ENCODE results near the gene C2CD5. TPM values are rescaled to one million over a fixed set of nuclear protein-coding genes. Genes with fewer than 3 reads are reported as not detected.

C2CD5 gene
- total RNA-seq, 1 experiment from 2014 or later: 28.8 TPM

DNA sequence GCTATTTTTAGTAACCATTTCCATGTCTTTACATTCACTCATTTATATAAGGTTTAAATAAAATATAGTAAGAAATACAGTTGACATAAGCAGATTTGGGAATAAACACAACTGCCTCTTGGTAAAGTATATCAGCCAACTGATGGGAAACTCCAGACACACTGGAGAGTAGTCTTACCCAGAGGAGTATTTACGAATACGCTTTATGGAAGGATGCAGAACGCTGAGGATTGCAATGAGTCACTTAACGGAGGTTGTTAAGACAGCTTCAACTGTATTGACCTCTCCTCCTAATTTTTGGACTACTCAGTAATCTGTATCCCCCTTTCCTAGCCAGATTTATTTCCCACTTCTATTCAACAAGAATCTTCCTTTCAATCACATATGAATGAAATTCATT, 6.0 kb downstream of the C2CD5 start:
- CTCF ChIA-PET: no interaction called here
- H3K9me3 Mint-ChIP-seq (ENCODE audit: low read depth, unreplicated experiment): no peaks in the 10 kb centered on the region
- DNase-seq: no peak
- peaks cover 33% of the 10 kb centered on the region for H3K4me1 Mint-ChIP-seq (ENCODE audit: low read depth, unreplicated experiment)
- TF ChIP-seq, protein P1, sequence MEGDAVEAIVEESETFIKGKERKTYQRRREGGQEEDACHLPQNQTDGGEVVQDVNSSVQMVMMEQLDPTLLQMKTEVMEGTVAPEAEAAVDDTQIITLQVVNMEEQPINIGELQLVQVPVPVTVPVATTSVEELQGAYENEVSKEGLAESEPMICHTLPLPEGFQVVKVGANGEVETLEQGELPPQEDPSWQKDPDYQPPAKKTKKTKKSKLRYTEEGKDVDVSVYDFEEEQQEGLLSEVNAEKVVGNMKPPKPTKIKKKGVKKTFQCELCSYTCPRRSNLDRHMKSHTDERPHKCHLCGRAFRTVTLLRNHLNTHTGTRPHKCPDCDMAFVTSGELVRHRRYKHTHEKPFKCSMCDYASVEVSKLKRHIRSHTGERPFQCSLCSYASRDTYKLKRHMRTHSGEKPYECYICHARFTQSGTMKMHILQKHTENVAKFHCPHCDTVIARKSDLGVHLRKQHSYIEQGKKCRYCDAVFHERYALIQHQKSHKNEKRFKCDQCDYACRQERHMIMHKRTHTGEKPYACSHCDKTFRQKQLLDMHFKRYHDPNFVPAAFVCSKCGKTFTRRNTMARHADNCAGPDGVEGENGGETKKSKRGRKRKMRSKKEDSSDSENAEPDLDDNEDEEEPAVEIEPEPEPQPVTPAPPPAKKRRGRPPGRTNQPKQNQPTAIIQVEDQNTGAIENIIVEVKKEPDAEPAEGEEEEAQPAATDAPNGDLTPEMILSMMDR (IDR thresholded peaks at IDR 0.05; ENCODE audit: unreplicated experiment): no peak
- no peaks in the 10 kb centered on the region for H3K27me3 Mint-ChIP-seq (ENCODE audit: unreplicated experiment)
- peaks cover 6% of the 10 kb centered on the region for H3K36me3 Mint-ChIP-seq (ENCODE audit: insufficient read depth, unreplicated experiment)
- H3K27ac Mint-ChIP-seq (ENCODE audit: unreplicated experiment): no peak overlapping the region
- no TSS peak for BruUV-seq (replicated peaks)
- H3K4me3 Mint-ChIP-seq (ENCODE audit: low read depth, unreplicated experiment): no peak overlapping the region
- intact Hi-C loops (cut with micrococcal nuclease; ENCODE audit: unreplicated experiment): no loop called here

- Mint-ChIP-seq H3K4me3 (ENCODE audit: low read depth, unreplicated experiment) (no peak overlapping the region), H3K36me3 (ENCODE audit: insufficient read depth, unreplicated experiment) (peaks cover 4% of the 10 kb centered on the region), H3K27me3 (ENCODE audit: unreplicated experiment) (no peaks in the 10 kb centered on the region), H3K4me1 (ENCODE audit: low read depth, unreplicated experiment) (peaks cover 21% of the 10 kb centered on the region), H3K9me3 (ENCODE audit: low read depth, unreplicated experiment) (no peaks in the 10 kb centered on the region), H3K27ac (ENCODE audit: unreplicated experiment) (no peak overlapping the region)
- CTCF ChIA-PET: no interaction called here
- BruUV-seq (replicated peaks): no TSS peak
- DNase-seq: no peak
- TF ChIP-seq, protein P1 (IDR thresholded peaks at IDR 0.05; ENCODE audit: unreplicated experiment): no peak
- intact Hi-C loops (cut with micrococcal nuclease; ENCODE audit: unreplicated experiment): no loop called here
These were observed 7.3 kb downstream of the C2CD5 start for GRCh38 chr12:22536971-22537544.

- CTCF ChIA-PET: no interaction called here
- Mint-ChIP-seq H3K27ac (ENCODE audit: unreplicated experiment) (no peak overlapping the region), H3K4me3 (ENCODE audit: low read depth, unreplicated experiment) (no peak overlapping the region), H3K4me1 (ENCODE audit: low read depth, unreplicated experiment) (peaks cover 15% of the 10 kb centered on the region), H3K9me3 (ENCODE audit: low read depth, unreplicated experiment) (no peaks in the 10 kb centered on the region), H3K36me3 (ENCODE audit: insufficient read depth, unreplicated experiment) (peaks cover 6% of the 10 kb centered on the region), H3K27me3 (ENCODE audit: unreplicated experiment) (no peaks in the 10 kb centered on the region)
- intact Hi-C loops (cut with micrococcal nuclease; ENCODE audit: unreplicated experiment): no loop called here
- TF ChIP-seq, protein P1 (IDR thresholded peaks at IDR 0.05; ENCODE audit: unreplicated experiment): no peak
- BruUV-seq (replicated peaks): no TSS peak
- DNase-seq: no peak
These were observed 7.9 kb downstream of the C2CD5 start for GRCh38 chr12:22536346-22536945.

DNA sequence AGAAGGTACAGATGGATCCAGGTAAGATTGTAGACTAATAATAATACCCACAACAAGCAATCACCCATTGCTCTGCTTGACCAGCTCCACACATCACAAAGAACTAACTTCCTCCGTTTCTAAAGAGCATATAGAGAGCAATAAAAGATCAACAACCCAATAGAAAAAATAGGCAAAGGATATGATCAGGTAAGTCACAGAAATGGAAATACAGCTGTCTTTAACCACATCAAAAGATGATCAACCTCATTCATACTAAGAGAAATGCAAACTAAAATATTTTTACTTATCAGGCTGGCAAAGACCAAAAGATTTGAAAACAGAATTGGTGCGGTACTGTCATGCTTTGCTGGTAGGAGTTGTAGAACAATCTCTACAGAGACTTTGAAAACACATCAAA, 8.9 kb downstream of the C2CD5 start:
- TF ChIP-seq, protein P1 (IDR thresholded peaks at IDR 0.05; ENCODE audit: unreplicated experiment): no peak
- intact Hi-C loops (cut with micrococcal nuclease; ENCODE audit: unreplicated experiment): no loop called here
- Mint-ChIP-seq H3K27me3 (ENCODE audit: unreplicated experiment) (no peaks in the 10 kb centered on the region), H3K4me1 (ENCODE audit: low read depth, unreplicated experiment) (peaks cover 9% of the 10 kb centered on the region), H3K27ac (ENCODE audit: unreplicated experiment) (no peak overlapping the region), H3K9me3 (ENCODE audit: low read depth, unreplicated experiment) (no peaks in the 10 kb centered on the region), H3K4me3 (ENCODE audit: low read depth, unreplicated experiment) (no peak overlapping the region), H3K36me3 (ENCODE audit: insufficient read depth, unreplicated experiment) (peaks cover 6% of the 10 kb centered on the region)
- no peak for DNase-seq
- CTCF ChIA-PET: no interaction called here
- BruUV-seq (replicated peaks): no TSS peak

All from Calu3 (cell line).